Measurements from ENCODE around the gene SPATA45. TPM values are rescaled to one million over a fixed set of nuclear protein-coding genes. Genes with fewer than 3 reads are reported as not detected.

The SPATA45 gene
- total RNA-seq, 4 donors from 2014 or later, result not detected

GRCh38 chr1:212825798-212826452 is 21.5 kb downstream of the SPATA45 start:
- Histone ChIP-seq H3K4me1 (no peaks in the 10 kb centered on the region), H3K27ac (no peak overlapping the region), H3K27me3 (no peaks in the 10 kb centered on the region), H3K4me3 (no peak overlapping the region), H3K36me3 (no peaks in the 10 kb centered on the region), H3K9me3 (peaks cover 8% of the 10 kb centered on the region)
- TF ChIP-seq EP300 (IDR thresholded peaks at IDR 0.05) (no peak), POLR2AphosphoS5 (IDR thresholded peaks at IDR 0.05) (no peak), POLR2A (IDR thresholded peaks at IDR 0.05) (no peak)
- TF ChIP-seq, protein P1, sequence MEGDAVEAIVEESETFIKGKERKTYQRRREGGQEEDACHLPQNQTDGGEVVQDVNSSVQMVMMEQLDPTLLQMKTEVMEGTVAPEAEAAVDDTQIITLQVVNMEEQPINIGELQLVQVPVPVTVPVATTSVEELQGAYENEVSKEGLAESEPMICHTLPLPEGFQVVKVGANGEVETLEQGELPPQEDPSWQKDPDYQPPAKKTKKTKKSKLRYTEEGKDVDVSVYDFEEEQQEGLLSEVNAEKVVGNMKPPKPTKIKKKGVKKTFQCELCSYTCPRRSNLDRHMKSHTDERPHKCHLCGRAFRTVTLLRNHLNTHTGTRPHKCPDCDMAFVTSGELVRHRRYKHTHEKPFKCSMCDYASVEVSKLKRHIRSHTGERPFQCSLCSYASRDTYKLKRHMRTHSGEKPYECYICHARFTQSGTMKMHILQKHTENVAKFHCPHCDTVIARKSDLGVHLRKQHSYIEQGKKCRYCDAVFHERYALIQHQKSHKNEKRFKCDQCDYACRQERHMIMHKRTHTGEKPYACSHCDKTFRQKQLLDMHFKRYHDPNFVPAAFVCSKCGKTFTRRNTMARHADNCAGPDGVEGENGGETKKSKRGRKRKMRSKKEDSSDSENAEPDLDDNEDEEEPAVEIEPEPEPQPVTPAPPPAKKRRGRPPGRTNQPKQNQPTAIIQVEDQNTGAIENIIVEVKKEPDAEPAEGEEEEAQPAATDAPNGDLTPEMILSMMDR (IDR thresholded peaks at IDR 0.05), result no peak
- DNase-seq (ENCODE audit: low spot score in 2 of 2), result no peak
- WGBS, result 97% methylated on average over 6 of the region's 6 CpGs

DNA sequence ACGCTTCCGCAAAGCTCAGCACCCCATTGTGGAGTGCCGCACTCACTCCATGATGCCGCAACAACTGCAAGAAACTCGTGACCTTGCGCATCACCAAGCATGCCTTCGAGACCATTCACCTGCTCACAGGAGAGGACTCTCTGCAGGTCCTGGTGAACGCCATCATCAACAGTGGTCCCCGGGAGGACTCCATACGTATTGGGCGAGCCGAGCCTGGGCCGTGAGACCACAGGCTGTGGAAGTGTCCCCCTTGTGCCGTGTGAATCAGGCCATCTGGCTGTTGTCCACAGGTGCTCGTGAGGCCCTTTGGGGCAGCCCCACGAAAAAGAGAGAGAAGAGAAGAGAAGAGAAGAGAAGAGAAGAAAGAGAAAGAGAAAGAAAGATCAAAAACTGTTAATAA is 23.2 kb downstream of the SPATA45 start:
- no peak for DNase-seq (ENCODE audit: low spot score in 2 of 2)
- 98% methylated on average over 16 of the region's 16 CpGs for WGBS
- peaks cover 8% of the 10 kb centered on the region for H3K9me3 ChIP-seq
- H3K27ac ChIP-seq, result no peak overlapping the region
- TF ChIP-seq EP300 (IDR thresholded peaks at IDR 0.05) (no peak), POLR2AphosphoS5 (IDR thresholded peaks at IDR 0.05) (no peak), POLR2A (IDR thresholded peaks at IDR 0.05) (no peak)
- TF ChIP-seq, protein P1 (IDR thresholded peaks at IDR 0.05), result no peak
- no peaks in the 10 kb centered on the region for H3K4me1 ChIP-seq
- no peaks in the 10 kb centered on the region for H3K27me3 ChIP-seq
- H3K36me3 ChIP-seq, result no peaks in the 10 kb centered on the region
- H3K4me3 ChIP-seq, result no peak overlapping the region

GRCh38 chr1:212822956-212823355 is 24.5 kb downstream of the SPATA45 start:
- no peak overlapping the region for H3K4me3 ChIP-seq
- H3K27me3 ChIP-seq, result no peaks in the 10 kb centered on the region
- no peaks in the 10 kb centered on the region for H3K36me3 ChIP-seq
- peaks cover 8% of the 10 kb centered on the region for H3K9me3 ChIP-seq
- H3K4me1 ChIP-seq, result no peaks in the 10 kb centered on the region
- no peak for TF ChIP-seq POLR2AphosphoS5 (IDR thresholded peaks at IDR 0.05)
- TF ChIP-seq, protein P1 (IDR thresholded peaks at IDR 0.05), result no peak
- TF ChIP-seq EP300 (IDR thresholded peaks at IDR 0.05), result no peak
- TF ChIP-seq POLR2A (IDR thresholded peaks at IDR 0.05), result no peak
- no peak overlapping the region for H3K27ac ChIP-seq
- DNase-seq (ENCODE audit: low spot score in 2 of 2), result no peak
- 85% methylated on average over 3 of the region's 3 CpGs for WGBS

- Histone ChIP-seq H3K4me3 (no peak overlapping the region), H3K36me3 (no peaks in the 10 kb centered on the region), H3K27me3 (no peaks in the 10 kb centered on the region), H3K9me3 (peaks cover 5% of the 10 kb centered on the region), H3K27ac (no peak overlapping the region), H3K4me1 (no peaks in the 10 kb centered on the region)
- no peak for DNase-seq (ENCODE audit: low spot score in 2 of 2)
- WGBS, result 91% methylated on average over 2 of the region's 2 CpGs
- no peak for TF ChIP-seq POLR2AphosphoS5 (IDR thresholded peaks at IDR 0.05)
- TF ChIP-seq EP300 (IDR thresholded peaks at IDR 0.05), result no peak
- TF ChIP-seq, protein P1 (IDR thresholded peaks at IDR 0.05), result no peak
- TF ChIP-seq POLR2A (IDR thresholded peaks at IDR 0.05), result no peak
Observed at GRCh38 chr1:212820969-212821368, 26.5 kb downstream of the SPATA45 start.

DNA sequence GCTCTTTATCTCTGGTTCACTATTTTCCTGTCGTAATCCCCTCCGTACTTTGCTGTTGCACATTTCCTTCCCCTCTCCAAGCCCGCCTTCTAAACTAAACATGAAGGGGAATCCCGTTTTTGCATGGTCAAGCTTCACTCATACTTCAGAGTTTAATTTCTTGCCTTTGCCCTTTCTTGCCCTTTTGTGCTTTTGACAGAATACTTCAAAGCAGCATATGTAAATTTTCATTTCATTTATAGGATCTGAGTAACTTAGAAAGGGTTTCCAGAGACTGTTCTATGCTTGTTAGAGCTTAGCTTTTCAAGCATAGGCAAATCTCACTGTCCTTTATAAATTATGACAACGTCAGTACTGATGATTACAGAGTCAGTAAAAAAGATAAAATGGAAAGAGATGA is 27.7 kb downstream of the SPATA45 start:
- Histone ChIP-seq H3K27ac (no peak overlapping the region), H3K36me3 (peaks cover 2% of the 10 kb centered on the region), H3K4me3 (no peak overlapping the region), H3K4me1 (no peaks in the 10 kb centered on the region), H3K27me3 (no peaks in the 10 kb centered on the region), H3K9me3 (no peaks in the 10 kb centered on the region)
- WGBS, result 29% methylated on average over 5 of the region's 5 CpGs
- DNase-seq (ENCODE audit: low spot score in 2 of 2), result no peak
- TF ChIP-seq, protein P1 (IDR thresholded peaks at IDR 0.05), result no peak
- TF ChIP-seq EP300 (IDR thresholded peaks at IDR 0.05) (no peak), POLR2AphosphoS5 (IDR thresholded peaks at IDR 0.05) (no peak), POLR2A (IDR thresholded peaks at IDR 0.05) (no peak)

Data from suprapubic skin (tissue), 4 donors.